Lower leg skin (tissue), 3 donors: Measurements from ENCODE around the gene CACHD1.

Source experiments
- CTCF ChIP-seq, 3 donors: fragments of 450-650 bp; IDR thresholded peaks; one replicate each; pipeline ENCODE4 v1.5.1; 2016; ENCODE audit warnings: antibody characterized with exemption in 3 of 3, mild to moderate bottlenecking in 3 of 3, moderate library complexity in 2 of 3
- POLR2A ChIP-seq, 2 donors: fragments of 450-650 bp; IDR thresholded peaks; one replicate each; pipeline ENCODE4 v1.6.1; 2016 to 2017; ENCODE audit warnings: antibody characterized with exemption in 2 of 2, mild to moderate bottlenecking in 1 of 2, moderate library complexity in 1 of 2

- TF ChIP-seq CTCF (IDR thresholded peaks at IDR 0.05), result no peak
- no peak for TF ChIP-seq POLR2A (IDR thresholded peaks at IDR 0.05)
These were observed 8.9 kb downstream of the CACHD1 start for GRCh38 chr1:64478594-64479470.
